K562 treated with DMSO at 1 percent for 48 hours (cell line): ENCODE results near the gene C1orf87. TPM values are rescaled to one million over a fixed set of nuclear protein-coding genes. Genes with fewer than 3 reads are reported as not detected.

Experiments
- total RNA-seq: library from RNA; unstranded; fragments of 300-600 nt; gene quantifications from 2 replicates; pipeline ENCODE4 v1.2.3, GENCODE V29; 2022; ENCODE audit warnings: low replicate concordance; ENCODE audit errors: extremely low read depth

The C1orf87 gene
- not detected in 2 replicates for total RNA-seq

GRCh38 chr1:60073605-60074278 is at the start of gene C1orf87:
Gene C1orf87 (minus strand): TSS chr1:60073770. CDS start chr1:60072643, 1,127 bp downstream.

Other genes with a start within 250 kb of the C1orf87 start
- not detected in 2 replicates for gene CYP2J2, start 147.0 kb downstream of the C1orf87 start, total RNA-seq